Caco-2 (cell line): Measurements from ENCODE around the gene FTSJ1. TPM values are rescaled to one million over a fixed set of nuclear protein-coding genes. Genes with fewer than 3 reads are reported as not detected.

Source experiments
- BruUV-seq: library from RNA; stranded (reverse); fragments of 400-500 nt; replicated peaks from 2 replicates; lab custom pipeline; 2021; lab: Mats Ljungman, UMichigan
- CTCF ChIA-PET: fragments of 300-600 bp; sonication (Branson Sonifier 250); formaldehyde crosslinking; loops from one replicate; lab custom pipeline; 2022; ENCODE audit warnings: antibody characterized with exemption; lab: Charles Lee
- POLR2A ChIA-PET: fragments of 300-600 bp; sonication (Branson Sonifier 250); formaldehyde crosslinking; loops from one replicate; lab custom pipeline; 2022; ENCODE audit warnings: antibody characterized with exemption; lab: Charles Lee
- DNase-seq, 2 experiments: peaks; one replicate each; pipeline versions ENCODE4 v3.0.0 to v3.0.0-alpha.2; 2020 to 2022
- H3K27me3 ChIP-seq: replicated peaks from 2 replicates; pipeline ENCODE4 v1.6.0; 2011; ENCODE audit warnings: low read length; ENCODE audit not compliant: control insufficient read depth, insufficient read depth
- H3K36me3 ChIP-seq: 2 replicates; pipeline ENCODE4 v1.5.1; 2011; ENCODE audit warnings: low read length; ENCODE audit not compliant: control insufficient read depth, insufficient read depth
- H3K4me1 ChIP-seq: fragments of 250-450 bp; sonication (Bioruptor Pico); 2 replicates; pipeline ENCODE4 v1.5.1; 2020; ENCODE audit warnings: mild to moderate bottlenecking
- H3K4me3 ChIP-seq: 2 replicates; pipeline ENCODE4 v1.5.1; 2011; ENCODE audit warnings: low read depth, mild to moderate bottlenecking, control low read depth, low read length
- H3K9me3 ChIP-seq: fragments of 250-450 bp; sonication (Bioruptor Pico); 2 replicates; pipeline ENCODE4 v1.5.1; 2020; ENCODE audit warnings: mild to moderate bottlenecking, moderate library complexity
- H3K27ac Mint-ChIP-seq: one replicate; pipeline ENCODE4 v1.8.0; 2022; ENCODE audit warnings: mixed read lengths; ENCODE audit not compliant: unreplicated experiment
- H3K27me3 Mint-ChIP-seq: one replicate; pipeline ENCODE4 v1.8.0; 2022; ENCODE audit warnings: mixed read lengths; ENCODE audit not compliant: insufficient read depth, unreplicated experiment
- H3K36me3 Mint-ChIP-seq: one replicate; pipeline ENCODE4 v1.8.0; 2022; ENCODE audit warnings: mild to moderate bottlenecking, mixed read lengths; ENCODE audit not compliant: insufficient read depth, unreplicated experiment
- H3K4me1 Mint-ChIP-seq: one replicate; pipeline ENCODE4 v1.8.0; 2022; ENCODE audit warnings: low read depth, mixed read lengths; ENCODE audit not compliant: unreplicated experiment
- H3K4me3 Mint-ChIP-seq: one replicate; pipeline ENCODE4 v1.8.0; 2022; ENCODE audit warnings: mild to moderate bottlenecking, moderate library complexity, mixed read lengths; ENCODE audit not compliant: unreplicated experiment
- H3K9me3 Mint-ChIP-seq: one replicate; pipeline ENCODE4 v1.8.0; 2022; ENCODE audit warnings: mixed read lengths; ENCODE audit not compliant: unreplicated experiment
- CTCF ChIP-seq, 2 experiments: fragments of 200-600 bp in 1 of 2; IDR thresholded peaks; 1 replicate in 1 of 2; 2 replicates in 1 of 2; pipeline versions ENCODE4 v1.5.1 to v1.8.0; 2011 to 2022; ENCODE audit warnings: antibody characterized with exemption in 1 of 2, control low read depth in 1 of 2, inconsistent platforms in 1 of 2, low read depth in 1 of 2, low read length in 1 of 2, mild to moderate bottlenecking in 1 of 2, moderate library complexity in 1 of 2; ENCODE audit not compliant: insufficient read depth in 1 of 2, severe bottlenecking in 1 of 2, unreplicated experiment in 1 of 2
- intact Hi-C: fragments of 100-400 bp; cut with micrococcal nuclease; formaldehyde crosslinking; loops from one replicate; pipeline ENCODE4 v1.10.0; 2022; ENCODE audit not compliant: unreplicated experiment
- total RNA-seq: library from RNA; stranded (reverse); gene quantifications from 2 replicates; pipeline ENCODE4 v1.2.3, GENCODE V29; 2022

Gene FTSJ1
- total RNA-seq, 1 experiment from 2014 or later, result 41.1 TPM

DNA sequence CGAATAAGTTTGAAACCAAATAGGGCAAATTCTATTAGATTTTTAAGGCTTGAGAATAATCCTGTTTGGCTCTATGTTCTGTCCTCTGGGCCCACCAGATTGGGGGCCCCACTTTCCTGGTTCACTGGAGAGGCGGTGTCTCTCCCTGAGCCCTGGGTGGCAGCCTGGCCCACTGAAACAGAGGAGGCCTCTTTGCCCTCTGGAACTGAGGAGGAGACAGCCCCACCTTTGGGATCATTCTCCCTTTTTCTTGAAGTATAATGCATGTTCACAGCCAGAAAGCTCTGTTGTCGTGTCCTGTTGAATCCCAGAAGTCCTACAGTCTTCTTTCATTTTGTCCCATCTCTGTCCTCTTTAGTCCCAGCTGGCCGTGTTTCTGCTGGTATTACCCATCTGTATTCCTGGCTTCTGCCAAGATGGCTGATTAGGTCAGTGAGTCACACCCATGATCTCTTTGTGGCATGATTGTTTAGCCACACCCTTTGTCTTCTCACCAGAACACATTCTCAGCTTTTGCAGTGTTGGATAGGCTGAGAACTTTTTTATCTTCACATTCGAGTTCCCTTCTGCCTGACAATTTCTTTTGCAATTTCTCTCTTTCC is 55.5 kb downstream of the FTSJ1 start:
- Histone ChIP-seq H3K9me3 (no peaks in the 10 kb centered on the region), H3K4me1 (0 out of 2 replicates have a peak, but pooled peaks cover 5% of the 10 kb centered on the region), H3K4me3 (no peak overlapping the region), H3K27me3 (no peaks in the 10 kb centered on the region), H3K36me3 (peaks cover 1% of the 10 kb centered on the region; the same call in 1 of the 2 replicates)
- H3K9me3 Mint-ChIP-seq, result no peaks in the 10 kb centered on the region
- no TSS peak for BruUV-seq
- peak overlapping the region; percentile 14 for H3K4me3 Mint-ChIP-seq
- CTCF ChIA-PET, result no interaction called here
- TF ChIP-seq CTCF (IDR thresholded peaks at IDR 0.05; ENCODE audit: insufficient read depth in 1 of 2, low read depth in 1 of 2, low read length in 1 of 2, severe bottlenecking in 1 of 2, unreplicated experiment in 1 of 2), result no peak
- POLR2A ChIA-PET, result no interaction called here
- H3K27ac Mint-ChIP-seq, result peak overlapping the region; percentile 49
- H3K27me3 Mint-ChIP-seq, result no peaks in the 10 kb centered on the region
- peaks cover 26% of the 10 kb centered on the region for H3K36me3 Mint-ChIP-seq
- DNase-seq, result no peak
- intact Hi-C loops, result no loop called here
- peaks cover 10% of the 10 kb centered on the region for H3K4me1 Mint-ChIP-seq

DNA sequence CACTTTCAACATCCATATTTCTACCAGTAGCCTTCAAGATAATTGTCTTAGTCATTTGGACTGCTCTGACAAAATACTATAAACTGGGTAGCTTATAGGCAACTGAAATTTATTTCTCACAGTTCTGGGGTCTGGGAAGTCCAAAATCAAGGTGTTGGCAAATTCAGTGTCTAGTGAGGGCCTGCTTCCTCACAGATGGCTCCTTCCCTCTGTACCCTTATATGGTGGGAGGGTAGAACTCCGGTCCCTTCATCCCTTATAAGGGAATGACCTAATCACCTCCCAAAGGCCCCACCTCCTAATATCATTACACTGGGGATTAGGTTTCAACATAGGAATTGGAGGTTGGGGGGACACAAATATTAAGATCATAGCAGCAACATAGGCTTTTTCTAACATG is 56.2 kb downstream of the FTSJ1 start:
- Histone ChIP-seq H3K27me3 (no peaks in the 10 kb centered on the region), H3K4me3 (no peak overlapping the region), H3K4me1 (0 out of 2 replicates have a peak, but pooled peaks cover 5% of the 10 kb centered on the region), H3K36me3 (no peaks in the 10 kb centered on the region), H3K9me3 (no peaks in the 10 kb centered on the region)
- DNase-seq, result no peak
- CTCF ChIA-PET, result no interaction called here
- H3K4me3 Mint-ChIP-seq, result no peak overlapping the region
- POLR2A ChIA-PET, result no interaction called here
- H3K27me3 Mint-ChIP-seq, result no peaks in the 10 kb centered on the region
- no peaks in the 10 kb centered on the region for H3K9me3 Mint-ChIP-seq
- no TSS peak for BruUV-seq
- TF ChIP-seq CTCF (IDR thresholded peaks at IDR 0.05; ENCODE audit: insufficient read depth in 1 of 2, low read depth in 1 of 2, low read length in 1 of 2, severe bottlenecking in 1 of 2, unreplicated experiment in 1 of 2), result no peak
- intact Hi-C loops, result no loop called here
- peak overlapping the region; percentile 49 for H3K27ac Mint-ChIP-seq
- H3K36me3 Mint-ChIP-seq, result peaks cover 22% of the 10 kb centered on the region
- H3K4me1 Mint-ChIP-seq, result peaks cover 10% of the 10 kb centered on the region

DNA sequence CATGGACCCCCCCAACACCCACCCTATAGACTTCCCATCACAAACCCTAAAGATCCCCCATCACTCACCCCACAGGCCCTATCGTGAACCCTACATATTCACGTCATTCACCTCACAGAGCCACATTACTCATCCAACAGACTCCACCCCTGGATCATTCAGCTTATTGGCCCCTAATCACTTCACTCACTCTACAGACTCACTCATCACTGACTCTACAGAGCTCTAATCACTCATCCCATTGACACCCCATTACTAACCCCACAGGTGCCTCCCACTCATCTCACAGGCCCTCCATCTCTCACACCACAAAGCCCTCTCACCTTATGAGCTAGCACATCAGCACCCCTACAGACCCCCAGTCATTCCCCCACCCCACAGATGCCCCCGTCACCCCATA is 57.2 kb downstream of the FTSJ1 start:
- POLR2A ChIA-PET, result no interaction called here

More for the DNA sequence above, 57.2 kb downstream of the FTSJ1 start:
- H3K27me3 ChIP-seq, result no peaks in the 10 kb centered on the region
- Mint-ChIP-seq H3K4me3 (no peak overlapping the region), H3K27ac (no peak overlapping the region), H3K27me3 (no peaks in the 10 kb centered on the region), H3K36me3 (peaks cover 21% of the 10 kb centered on the region), H3K4me1 (peaks cover 10% of the 10 kb centered on the region), H3K9me3 (no peaks in the 10 kb centered on the region)
- BruUV-seq, result no TSS peak
- CTCF ChIA-PET, result no interaction called here
- H3K4me3 ChIP-seq, result no peak overlapping the region
- no peaks in the 10 kb centered on the region for H3K9me3 ChIP-seq
- 0 out of 2 replicates have a peak, but pooled peaks cover 5% of the 10 kb centered on the region for H3K4me1 ChIP-seq
- no peak for TF ChIP-seq CTCF (IDR thresholded peaks at IDR 0.05; ENCODE audit: insufficient read depth in 1 of 2, low read depth in 1 of 2, low read length in 1 of 2, severe bottlenecking in 1 of 2, unreplicated experiment in 1 of 2)
- intact Hi-C loops, result no loop called here
- no peaks in the 10 kb centered on the region for H3K36me3 ChIP-seq
- DNase-seq, result no peak

Other genes with a start within 250 kb of the FTSJ1 start
- not detected in 2 replicates for gene SSX1, start 220.8 kb upstream of the FTSJ1 start, total RNA-seq
- not detected in 2 replicates for gene SSX3, start 119.5 kb upstream of the FTSJ1 start, total RNA-seq
- gene SSX4, start 92.7 kb upstream of the FTSJ1 start, total RNA-seq, result not detected in 2 replicates
- not detected in 2 replicates for gene SSX4B, start 64.2 kb upstream of the FTSJ1 start, total RNA-seq
- gene SLC38A5, start 5.9 kb upstream of the FTSJ1 start, total RNA-seq, result 0.95 TPM in 1 of 2 replicates, not detected in the other
- 3.2 and 4.6 TPM in 2 replicates for gene PORCN, start 32.8 kb downstream of the FTSJ1 start, total RNA-seq
- 141 and 154 TPM in 2 replicates for gene EBP, start 45.6 kb downstream of the FTSJ1 start, total RNA-seq
- gene TBC1D25, start 63.5 kb downstream of the FTSJ1 start, total RNA-seq, result 9.3 and 11.1 TPM in 2 replicates
- gene RBM3, start 98.3 kb downstream of the FTSJ1 start, total RNA-seq, result 233 and 264 TPM in 2 replicates
- 41.8 and 46.5 TPM in 2 replicates for gene WDR13, start 121.3 kb downstream of the FTSJ1 start, total RNA-seq
- gene WAS, start 207.6 kb downstream of the FTSJ1 start, total RNA-seq, result 0.39 and 0.43 TPM in 2 replicates
- gene SUV39H1, start 220.5 kb downstream of the FTSJ1 start, total RNA-seq, result 13.9 and 15.8 TPM in 2 replicates